CD4-positive, alpha-beta memory T cell (primary cell): ENCODE measurements around the gene DVL2. TPM values are rescaled to one million over a fixed set of nuclear protein-coding genes. Genes with fewer than 3 reads are reported as not detected.

Experiments
- CTCF ChIA-PET: fragments of 350-600 bp; sonication (Branson Sonifier 250); formaldehyde crosslinking; loops from one replicate; lab custom pipeline; 2021; ENCODE audit warnings: inconsistent platforms; ENCODE audit not compliant: partially characterized antibody; lab: Charles Lee
- POLR2A ChIA-PET: fragments of 350-600 bp; sonication (Branson Sonifier 250); formaldehyde crosslinking; loops from one replicate; lab custom pipeline; 2021; ENCODE audit not compliant: partially characterized antibody; lab: Charles Lee
- DNase-seq, 5 donors: peaks; one replicate each; pipeline versions ENCODE4 v3.0.0 to v3.0.0-alpha.2; 2020 to 2022; ENCODE audit warnings: mixed read lengths in 1 of 5
- H3K27ac ChIP-seq: one replicate; pipeline ENCODE4 v1.7.0; 2013; ENCODE audit warnings: low read depth, low read length
- H3K27me3 ChIP-seq: 2 replicates; pipeline ENCODE4 v1.7.0; 2013; ENCODE audit warnings: mild to moderate bottlenecking, low read length, moderate library complexity; ENCODE audit not compliant: insufficient read depth
- H3K36me3 ChIP-seq: 2 replicates; pipeline ENCODE4 v1.7.0; 2013; ENCODE audit warnings: mild to moderate bottlenecking, low read length, moderate library complexity; ENCODE audit not compliant: insufficient read depth
- H3K4me1 ChIP-seq: 2 replicates; pipeline ENCODE4 v1.7.0; 2013; ENCODE audit warnings: mild to moderate bottlenecking, low read length, moderate library complexity; ENCODE audit not compliant: insufficient read depth
- H3K4me3 ChIP-seq, 2 donors: one replicate each; pipeline ENCODE4 v1.7.0; 2013; ENCODE audit warnings: low read length in 2 of 2, mild to moderate bottlenecking in 1 of 2
- H3K9me3 ChIP-seq, 2 donors: one replicate each; pipeline ENCODE4 v1.7.0; 2013; ENCODE audit warnings: low read length in 2 of 2, control low read depth in 1 of 2; ENCODE audit not compliant: control insufficient read depth in 1 of 2
- H3K27ac Mint-ChIP-seq, 7 donors: one replicate each; pipeline ENCODE4 v1.8.0; 2020 to 2021; ENCODE audit warnings: mixed read lengths in 7 of 7, mild to moderate bottlenecking in 6 of 7, inconsistent platforms in 3 of 7, moderate library complexity in 3 of 7
- H3K27me3 Mint-ChIP-seq, 2 donors: one replicate each; pipeline ENCODE4 v1.8.0; 2020 to 2021; ENCODE audit warnings: mixed read lengths in 2 of 2
- H3K36me3 Mint-ChIP-seq, 2 donors: one replicate each; pipeline ENCODE4 v1.8.0; 2020 to 2021; ENCODE audit warnings: mixed read lengths in 2 of 2, inconsistent platforms in 1 of 2, mild to moderate bottlenecking in 1 of 2
- H3K4me1 Mint-ChIP-seq, 4 donors: one replicate each; pipeline ENCODE4 v1.8.0; 2020 to 2021; ENCODE audit warnings: mixed read lengths in 4 of 4, mild to moderate bottlenecking in 1 of 4
- H3K4me3 Mint-ChIP-seq, 8 donors: one replicate each; pipeline ENCODE4 v1.8.0; 2020 to 2021; ENCODE audit warnings: mixed read lengths in 8 of 8, mild to moderate bottlenecking in 7 of 8, moderate library complexity in 6 of 8, inconsistent platforms in 3 of 8
- H3K9me3 Mint-ChIP-seq, 8 donors: one replicate each; pipeline ENCODE4 v1.8.0; 2020 to 2021; ENCODE audit warnings: mixed read lengths in 8 of 8, mild to moderate bottlenecking in 5 of 8, inconsistent platforms in 3 of 8, moderate library complexity in 1 of 8
- intact Hi-C: fragments of 100-400 bp; cut with micrococcal nuclease; formaldehyde crosslinking; loops from one replicate; pipeline ENCODE4 v1.15.1; 2023
- polyA plus RNA-seq, 2 donors: library from polyadenylated mRNA; unstranded; fragments of 300-500 nt; fragmentation: Illumina TruSeq; gene quantifications; one replicate each; pipeline ENCODE4 v1.2.3, GENCODE V29; 2021
- total RNA-seq, 2 experiments: library from RNA; stranded (reverse); gene quantifications; one replicate each; pipeline ENCODE4 v1.2.3, GENCODE V29; 2021

Gene DVL2
- total and polyA plus RNA-seq, 4 experiments from 2014 or later: 22.0 to 76.8 (median 49.4) TPM

- Mint-ChIP-seq H3K4me3 (peak overlapping the region in 1 of 8 donors; percentile 45), H3K36me3 (no peaks in the 10 kb centered on the region)
- H3K27ac ChIP-seq: no peak overlapping the region
Observed at GRCh38 chr17:7207120-7208001, 27.0 kb downstream of the DVL2 start.

GRCh38 chr17:7205561-7205960, 28.8 kb downstream of the DVL2 start:
- peak in 1 of 5 donors; percentile 45 for DNase-seq
- H3K4me3 Mint-ChIP-seq: peak overlapping the region; percentile 78 to 92 (median 89)
- H3K4me1 Mint-ChIP-seq: peaks cover 15 to 38% (median 28%) of the 10 kb centered on the region in 4 donors
- H3K36me3 Mint-ChIP-seq: no peaks in the 10 kb centered on the region
- ChIA-PET POLR2A (interaction anchor here (0.7 to 2.9 kb wide), 7 partner anchors 9 to 379 kb away, joined by 3 to 13 read pairs (median 4); partner anchors contain the start of genes ACADVL, DLG4, GABARAP and PHF23), CTCF (no interaction called here)
- Histone ChIP-seq H3K4me3 (peak overlapping the region in 1 of 2 donors; percentile 51), H3K9me3 (no peaks in the 10 kb centered on the region), H3K27ac (peak overlapping the region; percentile 92), H3K36me3 (no peaks in the 10 kb centered on the region), H3K4me1 (peaks cover 21% of the 10 kb centered on the region), H3K27me3 (no peaks in the 10 kb centered on the region)
- peak overlapping the region; percentile 92 to 100 (median 100) for H3K27ac Mint-ChIP-seq
- intact Hi-C loops: loop anchor here (1.0 kb wide), 2 partner anchors 9 to 34 kb away; partner anchors contain the start of gene PHF23
- peaks cover 0 to 3% (median 0%) of the 10 kb centered on the region in 8 donors for H3K9me3 Mint-ChIP-seq
- peaks cover 0 to 3% of the 10 kb centered on the region in 2 donors for H3K27me3 Mint-ChIP-seq

More at GRCh38 chr17:7207120-7208001, 27.0 kb downstream of the DVL2 start:
- peak in 1 of 5 donors; percentile 29 for DNase-seq
- Mint-ChIP-seq H3K27ac (peak overlapping the region; percentile 92 to 100 (median 100)), H3K4me1 (peaks cover 16 to 44% (median 29%) of the 10 kb centered on the region in 4 donors), H3K27me3 (peaks cover 0 to 10% of the 10 kb centered on the region in 2 donors), H3K9me3 (peaks cover 0 to 3% (median 0%) of the 10 kb centered on the region in 8 donors)
- ChIA-PET POLR2A (interaction anchor here (0.6 to 1.4 kb wide), 4 partner anchors 12 to 171 kb away, joined by 3 to 5 read pairs (median 4); partner anchors contain the start of genes DLG4, DVL2 and SLC16A13), CTCF (interaction anchor here (1.2 kb wide), 1 partner anchor 27 kb away, joined by 3 read pairs; the partner anchor contains the start of gene DVL2)
- Histone ChIP-seq H3K4me3 (no peak overlapping the region), H3K27me3 (no peaks in the 10 kb centered on the region), H3K9me3 (no peaks in the 10 kb centered on the region), H3K36me3 (no peaks in the 10 kb centered on the region), H3K4me1 (peaks cover 21% of the 10 kb centered on the region)
- intact Hi-C loops: no loop called here

GRCh38 chr17:7204828-7205461, 29.4 kb downstream of the DVL2 start:
- H3K4me3 ChIP-seq: peak overlapping the region; percentile 19 to 71
- Mint-ChIP-seq H3K36me3 (no peaks in the 10 kb centered on the region), H3K27me3 (no peaks in the 10 kb centered on the region), H3K27ac (peak overlapping the region; percentile 92 to 100 (median 100)), H3K4me1 (peaks cover 15 to 38% (median 28%) of the 10 kb centered on the region in 4 donors), H3K9me3 (peaks cover 0 to 3% (median 0%) of the 10 kb centered on the region in 8 donors), H3K4me3 (peak overlapping the region; percentile 78 to 92 (median 89))
- ChIA-PET CTCF (no interaction called here), POLR2A (interaction anchor here (0.7 to 2.9 kb wide), 8 partner anchors 9 to 379 kb away, joined by 3 to 13 read pairs (median 4); partner anchors contain the start of genes ACADVL, DLG4, GABARAP and PHF23)
- H3K27me3 ChIP-seq: no peaks in the 10 kb centered on the region
- DNase-seq: peak; percentile 97 to 99 (median 97)
- no peaks in the 10 kb centered on the region for H3K36me3 ChIP-seq
- intact Hi-C loops: loop anchor here (1.0 kb wide), 2 partner anchors 9 to 34 kb away; partner anchors contain the start of gene PHF23
- H3K27ac ChIP-seq: peak overlapping the region; percentile 92
- H3K9me3 ChIP-seq: no peaks in the 10 kb centered on the region
- H3K4me1 ChIP-seq: peaks cover 21% of the 10 kb centered on the region

- POLR2A ChIA-PET: interaction anchor here (0.8 to 2.9 kb wide), 6 partner anchors 16 to 380 kb away, joined by 3 to 13 read pairs (median 5); partner anchors contain the start of genes ACADVL, DLG4, GABARAP and PHF23
- peak overlapping the region; percentile 19 to 71 for H3K4me3 ChIP-seq
- Mint-ChIP-seq H3K4me3 (peak overlapping the region; percentile 78 to 92 (median 89)), H3K36me3 (no peaks in the 10 kb centered on the region), H3K27me3 (no peaks in the 10 kb centered on the region), H3K27ac (peak overlapping the region; percentile 92 to 100 (median 100)), H3K4me1 (peaks cover 15 to 38% (median 28%) of the 10 kb centered on the region in 4 donors), H3K9me3 (peaks cover 0 to 3% (median 0%) of the 10 kb centered on the region in 8 donors)
- no peak for DNase-seq
- H3K27me3 ChIP-seq: no peaks in the 10 kb centered on the region
- H3K27ac ChIP-seq: peak overlapping the region; percentile 92
- H3K9me3 ChIP-seq: no peaks in the 10 kb centered on the region
- peaks cover 21% of the 10 kb centered on the region for H3K4me1 ChIP-seq
- H3K36me3 ChIP-seq: no peaks in the 10 kb centered on the region
- intact Hi-C loops: no loop called here
- CTCF ChIA-PET: no interaction called here
Observed at GRCh38 chr17:7204336-7204735, 30.0 kb downstream of the DVL2 start.

GRCh38 chr17:7203391-7203790, 30.9 kb downstream of the DVL2 start:
- CTCF ChIA-PET: no interaction called here
- no peaks in the 10 kb centered on the region for H3K9me3 ChIP-seq
- Mint-ChIP-seq H3K27ac (peak overlapping the region; percentile 88 to 100 (median 99)), H3K4me3 (peak overlapping the region in 5 of 8 donors; percentile 8 to 88 (median 59)), H3K27me3 (no peaks in the 10 kb centered on the region), H3K4me1 (peaks cover 15 to 38% (median 28%) of the 10 kb centered on the region in 4 donors), H3K36me3 (no peaks in the 10 kb centered on the region), H3K9me3 (peaks cover 0 to 3% (median 0%) of the 10 kb centered on the region in 8 donors)
- peaks cover 21% of the 10 kb centered on the region for H3K4me1 ChIP-seq
- H3K36me3 ChIP-seq: no peaks in the 10 kb centered on the region
- intact Hi-C loops: no loop called here
- no peak overlapping the region for H3K4me3 ChIP-seq
- no peaks in the 10 kb centered on the region for H3K27me3 ChIP-seq
- peak in 1 of 5 donors; percentile 29 for DNase-seq
- POLR2A ChIA-PET: interaction anchor here (1.0 to 1.7 kb wide), 3 partner anchors 17 to 168 kb away, joined by 3 to 6 read pairs (median 3); partner anchors contain the start of gene SLC16A13
- peak overlapping the region; percentile 92 for H3K27ac ChIP-seq

GRCh38 chr17:7196651-7197401, 37.5 kb downstream of the DVL2 start:
- ChIA-PET CTCF (no interaction called here), POLR2A (no interaction called here)
- H3K4me1 ChIP-seq: no peaks in the 10 kb centered on the region
- H3K9me3 ChIP-seq: no peaks in the 10 kb centered on the region
- no peaks in the 10 kb centered on the region for H3K36me3 ChIP-seq
- no peak overlapping the region for H3K27ac Mint-ChIP-seq
- DNase-seq: no peak
- intact Hi-C loops: no loop called here
- no peak overlapping the region for H3K4me3 Mint-ChIP-seq
- no peak overlapping the region for H3K4me3 ChIP-seq
- no peaks in the 10 kb centered on the region for H3K9me3 Mint-ChIP-seq
- H3K27me3 Mint-ChIP-seq: no peaks in the 10 kb centered on the region
- H3K36me3 Mint-ChIP-seq: peaks cover 4 to 7% of the 10 kb centered on the region in 2 donors
- H3K27ac ChIP-seq: no peak overlapping the region
- H3K4me1 Mint-ChIP-seq: no peaks in the 10 kb centered on the region
- H3K27me3 ChIP-seq: no peaks in the 10 kb centered on the region
